A549 (cell line): ENCODE data around the gene TMEM191C. TPM values are rescaled to one million over a fixed set of nuclear protein-coding genes. Genes with fewer than 3 reads are reported as not detected.
A peak's percentile ranks its signal among the peaks of the same experiment; 100 is the strongest.
"Not testable (repeated sequence)": the region's sequence is repeated elsewhere in the genome, so short reads cannot be mapped to it uniquely, and the experiment has no call there.

Experiments used
- ATAC-seq, 2 experiments: fragments of 200-7000 bp in 1 of 2; fragments of >200 bp in 1 of 2; cut with Nextera tagmentation in 1 of 2; cut with Tn5 transposase in 1 of 2; 3 replicates each; pipeline versions ENCODE4 v1.8.0 to v1.9.1; 2018 to 2020; ENCODE audit warnings: mild to moderate bottlenecking in 1 of 2, moderate library complexity in 1 of 2
- CTCF ChIA-PET: fragments of 300-600 bp; sonication (Branson Sonifier 250); formaldehyde crosslinking; extraction: SDS; loops from one replicate; lab custom pipeline; 2021; ENCODE audit warnings: antibody characterized with exemption, inconsistent platforms; lab: Yijun Ruan, JAX
- POLR2A ChIA-PET: fragments of 350-600 bp; formaldehyde crosslinking; extraction: SDS; loops from one replicate; lab custom pipeline; 2021; ENCODE audit warnings: antibody characterized with exemption, inconsistent platforms; lab: Yijun Ruan, JAX
- DNase-seq, 2 experiments: peaks; one replicate each; pipeline versions ENCODE4 v3.0.0 to v3.0.0-alpha.2; 2011 to 2016; ENCODE audit warnings: low read depth in 1 of 2, low spot score in 1 of 2
- FAIRE-seq: peaks from 2 replicates; lab custom pipeline; 2011; peaks lifted over from hg19 to GRCh38; lab: Jason Lieb, UNC
- H3K27ac ChIP-seq, 2 experiments: fragments of >200 bp; sonication (Bioruptor Twin); formaldehyde crosslinking; 3 replicates each; pipeline ENCODE4 v1.5.1; 2016 to 2017
- H3K4me1 ChIP-seq: fragments of >200 bp; sonication (Bioruptor Twin); formaldehyde crosslinking; 3 replicates; pipeline ENCODE4 v1.6.1; 2016
- H3K4me2 ChIP-seq: fragments of >200 bp; sonication (Bioruptor Twin); formaldehyde crosslinking; 3 replicates; pipeline ENCODE4 v1.6.1; 2016
- H3K4me3 ChIP-seq: fragments of >200 bp; sonication (Bioruptor Twin); formaldehyde crosslinking; 3 replicates; pipeline ENCODE4 v1.5.1; 2016
- H3K9me3 ChIP-seq: fragments of >200 bp; sonication (Bioruptor Twin); formaldehyde crosslinking; 3 replicates; pipeline ENCODE4 v1.6.1; 2016
- CBX8 ChIP-seq: fragments of 200-600 bp; sonication (generic); IDR thresholded peaks from 2 replicates; pipeline ENCODE4 v1.6.1; 2016
- CEBPB ChIP-seq, 2 experiments: fragments of >200 bp in 1 of 2; sonication (Bioruptor Twin) in 1 of 2; formaldehyde crosslinking in 1 of 2; IDR thresholded peaks; 2 replicates each; pipeline ENCODE4 v1.6.1; 2012 to 2016
- FOSL2 ChIP-seq, 2 experiments: fragments of 450-650 bp in 1 of 2; fragments of >200 bp in 1 of 2; sonication (Bioruptor Twin) in 1 of 2; formaldehyde crosslinking; IDR thresholded peaks; 2 replicates each; pipeline versions ENCODE4 v1.5.0 to v1.6.1; 2016 to 2020; ENCODE audit warnings: mild to moderate bottlenecking in 1 of 2, moderate library complexity in 1 of 2
- FOXS1 ChIP-seq: fragments of 250-450 bp; sonication (Bioruptor Pico); IDR thresholded peaks from 2 replicates; pipeline ENCODE4 v1.5.0; 2020; ENCODE audit warnings: mild to moderate bottlenecking, moderate library complexity
- GATA3 ChIP-seq: IDR thresholded peaks from 2 replicates; pipeline ENCODE4 v1.6.1; 2012; ENCODE audit warnings: borderline replicate concordance
- JUN ChIP-seq, 2 experiments: fragments of >200 bp; sonication (Bioruptor Twin); formaldehyde crosslinking; IDR thresholded peaks; 2 replicates in 1 of 2; 3 replicates in 1 of 2; pipeline ENCODE4 v1.6.1; 2016 to 2017
- JUNB ChIP-seq: fragments of >200 bp; sonication (Bioruptor Twin); formaldehyde crosslinking; IDR thresholded peaks from 2 replicates; pipeline ENCODE4 v1.6.1; 2016
- KDM5A ChIP-seq: fragments of 200-600 bp; sonication (generic); IDR thresholded peaks from 2 replicates; pipeline ENCODE4 v1.6.1; 2016; ENCODE audit warnings: antibody characterized with exemption, mild to moderate bottlenecking
- MAX ChIP-seq: IDR thresholded peaks from 2 replicates; pipeline ENCODE4 v1.6.1; 2012
- WGBS: methylation state at CpG from one replicate; pipeline ENCODE4 v1.1.6; 2017; ENCODE audit errors: missing lambda C conversion rate; 5-methylcytosine and 5-hydroxymethylcytosine counted together
- polyA plus RNA-seq, 4 experiments: library from polyadenylated mRNA; depleted of rRNA in 3 of 4; stranded (reverse); fragments of >200 nt; fragmentation: RNase III in 1 of 4; extraction: RNeasy Plus Mini Kit Qiagen cat#74134 plus additional on column Dnase treatment in 1 of 4; gene quantifications; 2 replicates in 3 of 4; 3 replicates in 1 of 4; pipeline ENCODE4 v1.2.3, GENCODE V29; 2011 to 2017

TMEM191C gene
- polyA plus RNA-seq, 2 of the 4 experiments (the other 2 are of a cell fraction): 0.57 to 0.58 TPM

- TF ChIP-seq FOXS1: no peak
These were observed 11.7 kb upstream of the TMEM191C start (continued) for GRCh38 chr22:21455334-21456089.

GRCh38 chr22:21457023-21457787, 10.0 kb upstream of the TMEM191C start:
- H3K4me3 ChIP-seq: no peak overlapping the region
- no peak for FAIRE-seq
- WGBS: 25% methylated on average over 19 of the region's 19 CpGs
- no peaks in the 10 kb centered on the region for H3K9me3 ChIP-seq
- DNase-seq: peak; percentile 36 to 83
- ATAC-seq: peak; percentile 93 to 96
- H3K27ac ChIP-seq: peak overlapping the region; percentile 78 to 82
- POLR2A ChIA-PET: interaction anchor here (1.0 kb wide), 1 partner anchor 185 kb away, joined by 3 read pairs; the partner anchor contains the start of gene SDF2L1
- CTCF ChIA-PET: interaction anchor here (1.6 kb wide), 1 partner anchor 190 kb away, joined by 3 read pairs; no protein-coding TSS in a partner anchor
- H3K4me1 ChIP-seq: peaks cover 23% of the 10 kb centered on the region
- TF ChIP-seq CEBPB (IDR thresholded peaks at IDR 0.05): peak; percentile 71 to 95
- peak; percentile 69 for TF ChIP-seq MAX
- peak in 1 of 2 experiments; percentile 39; a peak in 1 of 5 replicates for TF ChIP-seq JUN (IDR thresholded peaks at IDR 0.05)
- TF ChIP-seq JUNB: peak; percentile 48
- TF ChIP-seq GATA3: peak; percentile 21; the same call in 1 of the 2 replicates
- TF ChIP-seq KDM5A: no peak
- TF ChIP-seq CBX8: no peak
- peak; percentile 64 for TF ChIP-seq FOSL2 (IDR thresholded peaks at IDR 0.05)
- peak; percentile 86 for TF ChIP-seq FOSL2 (CRISPR knock-in tag; IDR thresholded peaks at IDR 0.05)
- peak overlapping the region; percentile 81 for H3K4me2 ChIP-seq

GRCh38 chr22:21462672-21463071, 4.5 kb upstream of the TMEM191C start:
- CTCF ChIA-PET, FAIRE-seq, H3K9me3 ChIP-seq, H3K4me2 ChIP-seq, H3K4me3 ChIP-seq, DNase-seq, H3K4me1 ChIP-seq, POLR2A ChIA-PET, H3K27ac ChIP-seq: not testable (repeated sequence)
- no CpG with 5 or more reads among the region's 4 CpGs for WGBS
- ATAC-seq: peak; percentile 64 to 76; a peak in 4 of 6 replicates

- Histone ChIP-seq H3K27ac (peak overlapping the region; percentile 26 to 72; a peak in 3 of 6 replicates), H3K4me3 (peak overlapping the region; percentile 31; the same call in 2 of the 3 replicates)
- FAIRE-seq, H3K4me1 ChIP-seq, CTCF ChIA-PET, POLR2A ChIA-PET, H3K9me3 ChIP-seq, H3K4me2 ChIP-seq: not testable (repeated sequence)
- WGBS: 0% methylated on average over 4 of the region's 60 CpGs
- DNase-seq (peak in 1 of 2 experiments; percentile 94), ATAC-seq (peak; percentile 93 to 97)
These were observed 1.3 kb downstream of the TMEM191C start for GRCh38 chr22:21468194-21469096.

- H3K4me1 ChIP-seq, H3K4me2 ChIP-seq, H3K4me3 ChIP-seq, CTCF ChIA-PET, H3K9me3 ChIP-seq, FAIRE-seq, DNase-seq, H3K27ac ChIP-seq, ATAC-seq, POLR2A ChIA-PET: not testable (repeated sequence)
- 98% methylated on average over 18 of the region's 87 CpGs for WGBS
These were observed 2.2 kb downstream of the TMEM191C start for GRCh38 chr22:21469097-21469994.

- H3K9me3 ChIP-seq, FAIRE-seq, H3K4me3 ChIP-seq, H3K4me1 ChIP-seq, POLR2A ChIA-PET, ATAC-seq, DNase-seq, H3K4me2 ChIP-seq, H3K27ac ChIP-seq, CTCF ChIA-PET: not testable (repeated sequence)
- WGBS: no CpG with 5 or more reads among the region's 11 CpGs
These were observed 5.8 kb downstream of the TMEM191C start for GRCh38 chr22:21472984-21473383.

GRCh38 chr22:21473664-21474063, 6.5 kb downstream of the TMEM191C start:
- DNase-seq, H3K4me3 ChIP-seq, FAIRE-seq, H3K27ac ChIP-seq, CTCF ChIA-PET, H3K9me3 ChIP-seq, H3K4me2 ChIP-seq, POLR2A ChIA-PET, H3K4me1 ChIP-seq: not testable (repeated sequence)
- peak; percentile 61 to 73; a peak in 4 of 6 replicates for ATAC-seq
- no CpG with 5 or more reads among the region's 13 CpGs for WGBS

GRCh38 chr22:21484039-21484438, 16.9 kb downstream of the TMEM191C start:
- WGBS: 100% methylated on average over 3 of the region's 14 CpGs
- DNase-seq, H3K27ac ChIP-seq, H3K4me1 ChIP-seq, CTCF ChIA-PET, POLR2A ChIA-PET, H3K4me3 ChIP-seq, H3K9me3 ChIP-seq, ATAC-seq, H3K4me2 ChIP-seq, FAIRE-seq: not testable (repeated sequence)
